Measurements from ENCODE around the gene E2F4. TPM values are rescaled to one million over a fixed set of nuclear protein-coding genes. Genes with fewer than 3 reads are reported as not detected.

E2F4 gene
- total and polyA plus RNA-seq, 2 of the 13 experiments (the other 11 are each of a cell fraction or from before 2014, with no cell fraction given): 84.8 to 91.2 TPM

GRCh38 chr16:67173808-67174705 lies 17.9 kb upstream of the E2F4 start (continued):
- no peak for TF ChIP-seq MAFG (CRISPR knock-in tag; IDR thresholded peaks at IDR 0.05)
- TF ChIP-seq ZNF34 (CRISPR knock-in tag; IDR thresholded peaks at IDR 0.05; ENCODE audit: borderline replicate concordance): peak; percentile 81
- peak; percentile 92 for TF ChIP-seq TAF15 (IDR thresholded peaks at IDR 0.05; ENCODE audit: low read depth, low read length, poor library complexity, severe bottlenecking)
- peak; percentile 97 for TF ChIP-seq ZNF839 (CRISPR knock-in tag; IDR thresholded peaks at IDR 0.05; ENCODE audit: borderline replicate concordance)
- TF ChIP-seq CAMTA2 (CRISPR knock-in tag; IDR thresholded peaks at IDR 0.05; ENCODE audit: borderline replicate concordance): 0 out of 2 replicates have a peak, but pooled peaks have one; percentile 19
- TF ChIP-seq, protein P1, sequence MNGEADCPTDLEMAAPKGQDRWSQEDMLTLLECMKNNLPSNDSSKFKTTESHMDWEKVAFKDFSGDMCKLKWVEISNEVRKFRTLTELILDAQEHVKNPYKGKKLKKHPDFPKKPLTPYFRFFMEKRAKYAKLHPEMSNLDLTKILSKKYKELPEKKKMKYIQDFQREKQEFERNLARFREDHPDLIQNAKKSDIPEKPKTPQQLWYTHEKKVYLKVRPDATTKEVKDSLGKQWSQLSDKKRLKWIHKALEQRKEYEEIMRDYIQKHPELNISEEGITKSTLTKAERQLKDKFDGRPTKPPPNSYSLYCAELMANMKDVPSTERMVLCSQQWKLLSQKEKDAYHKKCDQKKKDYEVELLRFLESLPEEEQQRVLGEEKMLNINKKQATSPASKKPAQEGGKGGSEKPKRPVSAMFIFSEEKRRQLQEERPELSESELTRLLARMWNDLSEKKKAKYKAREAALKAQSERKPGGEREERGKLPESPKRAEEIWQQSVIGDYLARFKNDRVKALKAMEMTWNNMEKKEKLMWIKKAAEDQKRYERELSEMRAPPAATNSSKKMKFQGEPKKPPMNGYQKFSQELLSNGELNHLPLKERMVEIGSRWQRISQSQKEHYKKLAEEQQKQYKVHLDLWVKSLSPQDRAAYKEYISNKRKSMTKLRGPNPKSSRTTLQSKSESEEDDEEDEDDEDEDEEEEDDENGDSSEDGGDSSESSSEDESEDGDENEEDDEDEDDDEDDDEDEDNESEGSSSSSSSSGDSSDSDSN (CRISPR knock-in tag; IDR thresholded peaks at IDR 0.05): peak; percentile 99
- 0 out of 2 replicates have a peak, but pooled peaks have one; percentile 74 for TF ChIP-seq ZSCAN12 (CRISPR knock-in tag; IDR thresholded peaks at IDR 0.05)
- TF ChIP-seq ATF7-NPFF (CRISPR knock-in tag; IDR thresholded peaks at IDR 0.05; ENCODE audit: low read depth): peak; percentile 98
- TF ChIP-seq, protein P2, sequence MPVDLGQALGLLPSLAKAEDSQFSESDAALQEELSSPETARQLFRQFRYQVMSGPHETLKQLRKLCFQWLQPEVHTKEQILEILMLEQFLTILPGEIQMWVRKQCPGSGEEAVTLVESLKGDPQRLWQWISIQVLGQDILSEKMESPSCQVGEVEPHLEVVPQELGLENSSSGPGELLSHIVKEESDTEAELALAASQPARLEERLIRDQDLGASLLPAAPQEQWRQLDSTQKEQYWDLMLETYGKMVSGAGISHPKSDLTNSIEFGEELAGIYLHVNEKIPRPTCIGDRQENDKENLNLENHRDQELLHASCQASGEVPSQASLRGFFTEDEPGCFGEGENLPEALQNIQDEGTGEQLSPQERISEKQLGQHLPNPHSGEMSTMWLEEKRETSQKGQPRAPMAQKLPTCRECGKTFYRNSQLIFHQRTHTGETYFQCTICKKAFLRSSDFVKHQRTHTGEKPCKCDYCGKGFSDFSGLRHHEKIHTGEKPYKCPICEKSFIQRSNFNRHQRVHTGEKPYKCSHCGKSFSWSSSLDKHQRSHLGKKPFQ (CRISPR knock-in tag; IDR thresholded peaks at IDR 0.05; ENCODE audit: insufficient replicate concordance): no peak
- no peak for TF ChIP-seq RNF219 (CRISPR knock-in tag; IDR thresholded peaks at IDR 0.05)
- no peak for TF ChIP-seq TEAD2 (CRISPR knock-in tag; IDR thresholded peaks at IDR 0.05)
- TF ChIP-seq ZNF749 (CRISPR knock-in tag; IDR thresholded peaks at IDR 0.05; ENCODE audit: borderline replicate concordance): peak; percentile 84; the same call in 1 of the 2 replicates
- TF ChIP-seq RBM22 (optimal IDR thresholded peaks at IDR 0.05; ENCODE audit: low read length): no peak
- no peak for TF ChIP-seq HOXA5 (CRISPR knock-in tag; IDR thresholded peaks at IDR 0.05)
- no peak for TF ChIP-seq ELK4 (CRISPR knock-in tag; IDR thresholded peaks at IDR 0.05; ENCODE audit: borderline replicate concordance)
- peak; percentile 90 for TF ChIP-seq PHF21A (CRISPR knock-in tag; IDR thresholded peaks at IDR 0.05)
- peak; percentile 69 for TF ChIP-seq MEF2D (CRISPR knock-in tag; IDR thresholded peaks at IDR 0.05)
- no peak; the same call in 1 of the 2 replicates for TF ChIP-seq TP53 (CRISPR knock-in tag; conservative IDR thresholded peaks at IDR 0.05)
- peak; percentile 98 for TF ChIP-seq HNRNPL (IDR thresholded peaks at IDR 0.05; ENCODE audit: low read depth, low read length)
- TF ChIP-seq ZNF563 (CRISPR knock-in tag; IDR thresholded peaks at IDR 0.05): peak; percentile 73; the same call in 1 of the 2 replicates
- peak in 1 of 2 experiments; percentile 74; a peak in 1 of 4 replicates for TF ChIP-seq KLF16 (CRISPR knock-in tag; IDR thresholded peaks at IDR 0.05)
